ENCODE results near the gene ADAM23.

ADAM23 gene

DNA sequence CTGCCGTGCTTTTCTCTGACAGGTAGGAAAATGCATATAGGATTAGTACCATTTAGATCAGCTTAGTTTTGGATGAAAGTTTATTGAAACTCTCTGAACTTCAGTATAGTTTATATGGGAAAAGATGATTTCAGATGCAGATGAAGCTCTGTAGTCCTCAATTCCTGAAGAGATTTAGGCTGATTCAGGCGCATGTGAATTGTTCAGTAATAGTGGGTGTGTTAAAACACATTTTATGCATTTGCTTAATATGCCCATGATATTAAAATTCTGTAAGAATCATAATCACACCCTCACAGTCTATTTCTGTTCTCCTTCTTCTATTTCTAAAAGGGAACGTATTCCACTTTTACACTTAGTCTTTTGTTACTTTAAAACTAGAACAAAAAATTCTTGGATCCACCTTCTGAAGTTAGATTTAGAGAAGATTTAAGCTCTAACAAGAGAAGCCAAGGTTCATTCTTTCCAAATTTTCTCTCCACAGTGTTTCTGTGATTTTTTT, 154.4 kb downstream of the ADAM23 start:
- no peak for TF ChIP-seq CREB1 (IDR thresholded peaks at IDR 0.05; ENCODE audit: low read depth)
- TF ChIP-seq ZBTB7A (IDR thresholded peaks at IDR 0.05; ENCODE audit: low read depth) = no peak
- TF ChIP-seq RAD21 (IDR thresholded peaks at IDR 0.05; ENCODE audit: low read depth) = no peak
- no peak for TF ChIP-seq YY1 (IDR thresholded peaks at IDR 0.05; ENCODE audit: low read depth)
- no peak for TF ChIP-seq TEAD4 (IDR thresholded peaks at IDR 0.05)
- TF ChIP-seq, protein P1, sequence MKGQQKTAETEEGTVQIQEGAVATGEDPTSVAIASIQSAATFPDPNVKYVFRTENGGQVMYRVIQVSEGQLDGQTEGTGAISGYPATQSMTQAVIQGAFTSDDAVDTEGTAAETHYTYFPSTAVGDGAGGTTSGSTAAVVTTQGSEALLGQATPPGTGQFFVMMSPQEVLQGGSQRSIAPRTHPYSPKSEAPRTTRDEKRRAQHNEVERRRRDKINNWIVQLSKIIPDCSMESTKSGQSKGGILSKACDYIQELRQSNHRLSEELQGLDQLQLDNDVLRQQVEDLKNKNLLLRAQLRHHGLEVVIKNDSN (IDR thresholded peaks at IDR 0.05) = no peak

DNA sequence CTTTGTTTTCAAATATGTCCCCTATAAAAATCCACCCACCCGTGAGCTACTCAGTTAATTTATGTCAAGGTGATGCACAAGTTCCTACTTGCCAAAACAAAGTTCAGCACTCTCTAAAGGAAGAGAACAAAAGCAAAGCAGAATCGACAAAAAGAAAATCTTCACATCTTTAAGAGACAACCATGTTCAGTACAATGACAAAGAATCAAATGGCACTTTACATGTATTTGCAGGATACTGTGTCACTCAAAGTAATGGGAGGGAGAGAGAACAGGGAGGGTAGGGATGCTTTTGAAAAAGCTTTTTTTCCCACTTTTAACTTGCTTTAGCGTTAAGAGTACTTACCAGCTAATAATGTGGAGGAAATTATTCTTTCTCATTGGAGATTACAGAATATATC, 159.9 kb downstream of the ADAM23 start:
- TF ChIP-seq REST (IDR thresholded peaks at IDR 0.05; ENCODE audit: low read depth) (no peak), EGR1 (IDR thresholded peaks at IDR 0.05) (no peak), NFIC (IDR thresholded peaks at IDR 0.05) (no peak), RAD21 (IDR thresholded peaks at IDR 0.05; ENCODE audit: low read depth) (no peak), CEBPB (IDR thresholded peaks at IDR 0.05) (no peak), MAX (IDR thresholded peaks at IDR 0.05) (no peak)

DNA sequence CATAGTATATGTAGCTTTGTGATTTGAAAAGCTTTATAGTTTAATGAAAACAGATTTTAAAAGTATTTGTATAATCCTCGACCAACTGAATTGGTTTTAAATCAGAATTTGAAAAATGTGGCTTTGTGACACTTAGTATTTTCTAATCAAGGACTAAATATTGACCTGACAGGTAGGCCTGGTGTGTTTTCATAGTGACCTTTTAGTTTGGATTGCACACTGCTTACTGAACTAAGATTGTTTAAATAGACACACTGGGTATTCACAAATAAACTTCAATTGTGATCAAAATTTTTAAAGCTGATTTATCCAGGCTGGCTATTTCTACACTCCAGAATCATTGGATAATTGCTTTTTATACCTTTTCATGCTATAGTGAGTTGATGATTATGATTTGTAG, 167.1 kb downstream of the ADAM23 start:
- no peak for TF ChIP-seq EGR1 (IDR thresholded peaks at IDR 0.05)
- TF ChIP-seq REST (IDR thresholded peaks at IDR 0.05; ENCODE audit: low read depth) = no peak
- TF ChIP-seq TCF12 (IDR thresholded peaks at IDR 0.05; ENCODE audit: low read depth) = no peak
- TF ChIP-seq NFIC (IDR thresholded peaks at IDR 0.05) = no peak

DNA sequence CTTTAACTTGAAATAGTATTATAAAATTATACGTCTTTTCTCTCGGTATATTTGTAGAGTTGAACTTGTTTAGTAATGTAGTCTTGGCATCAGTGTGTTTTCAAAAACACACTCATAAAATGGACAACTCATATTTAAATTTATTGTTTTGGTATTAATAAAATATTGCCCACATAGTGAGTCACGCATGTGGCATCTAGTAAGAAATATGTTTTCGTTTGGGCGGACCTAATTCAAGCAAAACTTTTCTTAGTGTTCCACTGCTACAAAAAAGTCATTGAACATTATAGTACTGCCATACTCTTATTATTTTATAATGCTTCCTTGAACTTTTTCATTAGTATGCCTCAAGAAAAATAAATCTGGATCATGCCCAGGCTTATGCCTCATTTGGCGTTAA, 167.9 kb downstream of the ADAM23 start:
- no peak for TF ChIP-seq TAF1 (IDR thresholded peaks at IDR 0.05; ENCODE audit: low read depth)
- TF ChIP-seq CREB1 (IDR thresholded peaks at IDR 0.05; ENCODE audit: low read depth) = no peak
- no peak for TF ChIP-seq EGR1 (IDR thresholded peaks at IDR 0.05)
- no peak for TF ChIP-seq ZBTB7A (IDR thresholded peaks at IDR 0.05; ENCODE audit: low read depth)
- no peak for TF ChIP-seq YY1 (IDR thresholded peaks at IDR 0.05; ENCODE audit: low read depth)
- no peak for TF ChIP-seq EP300 (IDR thresholded peaks at IDR 0.05; ENCODE audit: borderline replicate concordance)
- no peak for TF ChIP-seq NFIC (IDR thresholded peaks at IDR 0.05)
- no peak for TF ChIP-seq REST (IDR thresholded peaks at IDR 0.05; ENCODE audit: low read depth)
- no peak for TF ChIP-seq CEBPB (IDR thresholded peaks at IDR 0.05)
- TF ChIP-seq FOXM1 (IDR thresholded peaks at IDR 0.05; ENCODE audit: borderline replicate concordance, low read depth) = no peak
- no peak for TF ChIP-seq TEAD4 (IDR thresholded peaks at IDR 0.05)
- TF ChIP-seq MAX (IDR thresholded peaks at IDR 0.05) = no peak

DNA sequence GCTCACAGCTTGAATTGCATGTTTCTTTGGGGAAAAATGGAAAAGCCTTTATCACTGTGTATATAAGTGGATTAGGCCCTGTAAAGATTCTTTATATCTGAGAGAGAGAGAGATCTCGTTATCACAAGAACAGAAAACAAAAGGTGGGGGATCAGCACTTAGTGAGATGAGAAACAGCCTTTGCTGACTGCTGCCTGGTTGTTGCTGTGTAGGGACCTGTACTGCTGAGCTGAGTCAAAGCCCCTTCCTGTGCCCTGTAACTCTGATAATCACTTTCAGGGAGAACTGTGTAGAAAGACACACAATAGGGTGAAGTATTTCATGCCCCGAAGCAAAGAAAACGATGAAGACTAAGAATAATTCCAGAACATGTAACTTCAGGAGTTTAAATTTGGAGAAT, 168.4 kb downstream of the ADAM23 start:
- TF ChIP-seq EP300 (IDR thresholded peaks at IDR 0.05; ENCODE audit: borderline replicate concordance) = no peak
- no peak for TF ChIP-seq YY1 (IDR thresholded peaks at IDR 0.05; ENCODE audit: low read depth)
- no peak for TF ChIP-seq TCF12 (IDR thresholded peaks at IDR 0.05; ENCODE audit: low read depth)
- no peak for TF ChIP-seq REST (IDR thresholded peaks at IDR 0.05; ENCODE audit: low read depth)
- TF ChIP-seq ZBTB7A (IDR thresholded peaks at IDR 0.05; ENCODE audit: low read depth) = no peak
- TF ChIP-seq, protein P1 (IDR thresholded peaks at IDR 0.05) = no peak
- no peak for TF ChIP-seq CEBPB (IDR thresholded peaks at IDR 0.05)
- TF ChIP-seq NFIC (IDR thresholded peaks at IDR 0.05) = no peak
- no peak for TF ChIP-seq TAF1 (IDR thresholded peaks at IDR 0.05; ENCODE audit: low read depth)
- no peak for TF ChIP-seq CREB1 (IDR thresholded peaks at IDR 0.05; ENCODE audit: low read depth)
- TF ChIP-seq RAD21 (IDR thresholded peaks at IDR 0.05; ENCODE audit: low read depth) = no peak
- TF ChIP-seq EGR1 (IDR thresholded peaks at IDR 0.05) = no peak

Measured in Ishikawa (cell line).